ENCODE results near the gene ST6GALNAC3. TPM values are rescaled to one million over a fixed set of nuclear protein-coding genes. Genes with fewer than 3 reads are reported as not detected.
"Not testable (repeated sequence)": the region's sequence is repeated elsewhere in the genome, so short reads cannot be mapped to it uniquely, and the experiment has no call there.

Gene ST6GALNAC3
- total RNA-seq, 2 donors from 2014 or later = 0.87 TPM; not detected in 1

- Mint-ChIP-seq H3K27me3 (peaks cover 7% of the 10 kb centered on the region), H3K36me3 (ENCODE audit: low read depth) (no peaks in the 10 kb centered on the region), H3K4me1 (no peaks in the 10 kb centered on the region), H3K27ac (no peak overlapping the region), H3K4me3 (no peak overlapping the region)
- ATAC-seq = no peak
- H3K9me3 ChIP-seq (ENCODE audit: control insufficient read depth, low read length, poor library complexity, severe bottlenecking) = no peaks in the 10 kb centered on the region
- DNase-seq = no peak
These were observed 240.2 kb downstream of the ST6GALNAC3 start for GRCh38 chr1:76314730-76315129.

- H3K4me1 Mint-ChIP-seq = no peaks in the 10 kb centered on the region
- H3K27ac Mint-ChIP-seq = no peak overlapping the region
- no peak for ATAC-seq
- no peaks in the 10 kb centered on the region for H3K9me3 ChIP-seq (ENCODE audit: control insufficient read depth, low read length, poor library complexity, severe bottlenecking)
- no peak overlapping the region for H3K4me3 Mint-ChIP-seq
- H3K36me3 Mint-ChIP-seq (ENCODE audit: low read depth) = no peaks in the 10 kb centered on the region
- DNase-seq = no peak
- peaks cover 7% of the 10 kb centered on the region for H3K27me3 Mint-ChIP-seq
These were observed 242.9 kb downstream of the ST6GALNAC3 start for GRCh38 chr1:76317299-76317900.

GRCh38 chr1:76330991-76331603 lies 256.6 kb downstream of the ST6GALNAC3 start:
- no peak overlapping the region for H3K27ac Mint-ChIP-seq
- ATAC-seq = peak; percentile 59
- DNase-seq = no peak
- no peak overlapping the region for H3K4me3 Mint-ChIP-seq
- no peaks in the 10 kb centered on the region for H3K36me3 Mint-ChIP-seq (ENCODE audit: low read depth)
- H3K27me3 Mint-ChIP-seq = peaks cover 15% of the 10 kb centered on the region
- no peaks in the 10 kb centered on the region for H3K9me3 ChIP-seq (ENCODE audit: control insufficient read depth, low read length, poor library complexity, severe bottlenecking)
- H3K4me1 Mint-ChIP-seq = peaks cover 3% of the 10 kb centered on the region

GRCh38 chr1:76335882-76336281 lies 261.3 kb downstream of the ST6GALNAC3 start:
- ATAC-seq = no peak
- Mint-ChIP-seq H3K27ac (no peak overlapping the region), H3K27me3 (peaks cover 13% of the 10 kb centered on the region), H3K4me1 (peaks cover under 1% of the 10 kb centered on the region), H3K36me3 (ENCODE audit: low read depth) (no peaks in the 10 kb centered on the region), H3K4me3 (no peak overlapping the region)
- no peaks in the 10 kb centered on the region for H3K9me3 ChIP-seq (ENCODE audit: control insufficient read depth, low read length, poor library complexity, severe bottlenecking)
- no peak for DNase-seq

- no peak overlapping the region for H3K4me3 Mint-ChIP-seq
- H3K27me3 Mint-ChIP-seq = peaks cover 11% of the 10 kb centered on the region
- ATAC-seq (no peak), DNase-seq (no peak)
- H3K9me3 ChIP-seq (ENCODE audit: control insufficient read depth, low read length, poor library complexity, severe bottlenecking) = no peaks in the 10 kb centered on the region
- H3K36me3 Mint-ChIP-seq (ENCODE audit: low read depth) = no peaks in the 10 kb centered on the region
- H3K27ac Mint-ChIP-seq = no peak overlapping the region
- H3K4me1 Mint-ChIP-seq = no peaks in the 10 kb centered on the region
These were observed 262.4 kb downstream of the ST6GALNAC3 start for GRCh38 chr1:76336931-76337371.

- ATAC-seq (no peak), DNase-seq (no peak)
- no peaks in the 10 kb centered on the region for H3K36me3 Mint-ChIP-seq (ENCODE audit: low read depth)
- no peak overlapping the region for H3K27ac Mint-ChIP-seq
- no peaks in the 10 kb centered on the region for H3K9me3 ChIP-seq (ENCODE audit: control insufficient read depth, low read length, poor library complexity, severe bottlenecking)
- no peak overlapping the region for H3K4me3 Mint-ChIP-seq
- H3K27me3 Mint-ChIP-seq = peaks cover 11% of the 10 kb centered on the region
- no peaks in the 10 kb centered on the region for H3K4me1 Mint-ChIP-seq
These were observed 263.1 kb downstream of the ST6GALNAC3 start for GRCh38 chr1:76337542-76338219.

- no peaks in the 10 kb centered on the region for H3K9me3 ChIP-seq (ENCODE audit: control insufficient read depth, low read length, poor library complexity, severe bottlenecking)
- H3K27ac Mint-ChIP-seq = no peak overlapping the region
- ATAC-seq (no peak), DNase-seq (no peak)
- H3K4me1 Mint-ChIP-seq = no peaks in the 10 kb centered on the region
- no peak overlapping the region for H3K4me3 Mint-ChIP-seq
- peaks cover 11% of the 10 kb centered on the region for H3K27me3 Mint-ChIP-seq
- H3K36me3 Mint-ChIP-seq (ENCODE audit: low read depth) = no peaks in the 10 kb centered on the region
These were observed 265.5 kb downstream of the ST6GALNAC3 start for GRCh38 chr1:76340056-76340455.

- ATAC-seq; H3K36me3 Mint-ChIP-seq (ENCODE audit: low read depth); H3K27ac Mint-ChIP-seq; DNase-seq; H3K4me1 Mint-ChIP-seq; H3K9me3 ChIP-seq (ENCODE audit: control insufficient read depth, low read length, poor library complexity, severe bottlenecking); H3K4me3 Mint-ChIP-seq; H3K27me3 Mint-ChIP-seq: not testable (repeated sequence)
These were observed 267.3 kb downstream of the ST6GALNAC3 start for GRCh38 chr1:76341816-76342215.

GRCh38 chr1:76343356-76343755 lies 268.8 kb downstream of the ST6GALNAC3 start:
- peaks cover 3% of the 10 kb centered on the region for H3K27me3 Mint-ChIP-seq
- ATAC-seq (no peak), DNase-seq (no peak)
- H3K4me1 Mint-ChIP-seq = no peaks in the 10 kb centered on the region
- no peak overlapping the region for H3K4me3 Mint-ChIP-seq
- H3K36me3 Mint-ChIP-seq (ENCODE audit: low read depth) = no peaks in the 10 kb centered on the region
- no peak overlapping the region for H3K27ac Mint-ChIP-seq
- no peaks in the 10 kb centered on the region for H3K9me3 ChIP-seq (ENCODE audit: control insufficient read depth, low read length, poor library complexity, severe bottlenecking)

- Mint-ChIP-seq H3K4me3 (no peak overlapping the region), H3K27ac (no peak overlapping the region), H3K36me3 (ENCODE audit: low read depth) (peaks cover 2% of the 10 kb centered on the region), H3K4me1 (no peaks in the 10 kb centered on the region), H3K27me3 (peaks cover 4% of the 10 kb centered on the region)
- no peaks in the 10 kb centered on the region for H3K9me3 ChIP-seq (ENCODE audit: control insufficient read depth, low read length, poor library complexity, severe bottlenecking)
- DNase-seq = no peak
- no peak for ATAC-seq
These were observed 277.1 kb downstream of the ST6GALNAC3 start for GRCh38 chr1:76351655-76352054.

- H3K4me3 Mint-ChIP-seq = no peak overlapping the region
- H3K27ac Mint-ChIP-seq = no peak overlapping the region
- peaks cover 2% of the 10 kb centered on the region for H3K36me3 Mint-ChIP-seq (ENCODE audit: low read depth)
- no peaks in the 10 kb centered on the region for H3K4me1 Mint-ChIP-seq
- H3K9me3 ChIP-seq (ENCODE audit: control insufficient read depth, low read length, poor library complexity, severe bottlenecking) = no peaks in the 10 kb centered on the region
- DNase-seq (no peak), ATAC-seq (no peak)
- H3K27me3 Mint-ChIP-seq = peaks cover 4% of the 10 kb centered on the region
These were observed 278.3 kb downstream of the ST6GALNAC3 start for GRCh38 chr1:76352741-76353435.

- no peak for ATAC-seq
- no peak overlapping the region for H3K4me3 Mint-ChIP-seq
- no peaks in the 10 kb centered on the region for H3K27me3 Mint-ChIP-seq
- H3K4me1 Mint-ChIP-seq = no peaks in the 10 kb centered on the region
- H3K9me3 ChIP-seq (ENCODE audit: control insufficient read depth, low read length, poor library complexity, severe bottlenecking) = no peaks in the 10 kb centered on the region
- peaks cover 2% of the 10 kb centered on the region for H3K36me3 Mint-ChIP-seq (ENCODE audit: low read depth)
- no peak for DNase-seq
- H3K27ac Mint-ChIP-seq = no peak overlapping the region
These were observed 279.7 kb downstream of the ST6GALNAC3 start for GRCh38 chr1:76354236-76354635.

GRCh38 chr1:76366726-76367125 lies 292.2 kb downstream of the ST6GALNAC3 start:
- Mint-ChIP-seq H3K4me1 (no peaks in the 10 kb centered on the region), H3K36me3 (ENCODE audit: low read depth) (no peaks in the 10 kb centered on the region), H3K27ac (no peak overlapping the region), H3K4me3 (no peak overlapping the region), H3K27me3 (peaks cover 13% of the 10 kb centered on the region)
- ATAC-seq (no peak), DNase-seq (no peak)
- H3K9me3 ChIP-seq (ENCODE audit: control insufficient read depth, low read length, poor library complexity, severe bottlenecking) = no peaks in the 10 kb centered on the region

Data from T-helper 17 cell (primary cell).